HepG2 (cell line): ENCODE measurements around the gene LENEP.

Source experiments
- CREB1 ChIP-seq, 2 experiments: fragments of 450-650 bp in 1 of 2; IDR thresholded peaks; 2 replicates each; pipeline ENCODE4 v1.6.1; 2016 to 2017; ENCODE audit warnings: control low read depth in 1 of 2, mild to moderate bottlenecking in 1 of 2, missing compliant biosample characterization in 1 of 2, missing genetic modification characterization in 1 of 2
- EP300 ChIP-seq, 3 experiments: sonication (generic) in 1 of 3; formaldehyde crosslinking in 1 of 3; IDR thresholded peaks; 2 replicates each; pipeline versions ENCODE4 v1.5.1 to v1.6.1; 2011 to 2020; ENCODE audit warnings: low read depth in 2 of 3, low read length in 2 of 3, borderline replicate concordance in 1 of 3, improper control_type of control experiment in 1 of 3, mild to moderate bottlenecking in 1 of 3, missing genetic modification reagents in 1 of 3, moderate library complexity in 1 of 3
- HMG20A ChIP-seq: IDR thresholded peaks from 2 replicates; pipeline ENCODE4 v1.6.1; 2016; ENCODE audit warnings: borderline replicate concordance
- HOXD1 ChIP-seq: sonication (generic); formaldehyde crosslinking; IDR thresholded peaks from 2 replicates; pipeline ENCODE4 v1.5.0; 2020; ENCODE audit warnings: missing genetic modification reagents
- NFATC3 ChIP-seq: sonication (generic); formaldehyde crosslinking; IDR thresholded peaks from 2 replicates; pipeline ENCODE4 v1.5.1; 2020; ENCODE audit warnings: mild to moderate bottlenecking, missing genetic modification reagents
- SIX1 ChIP-seq: sonication (generic); formaldehyde crosslinking; IDR thresholded peaks from 2 replicates; pipeline ENCODE4 v1.4.0; 2020; ENCODE audit warnings: missing genetic modification reagents, borderline replicate concordance
- SP2 ChIP-seq: sonication (generic); formaldehyde crosslinking; IDR thresholded peaks from 2 replicates; pipeline ENCODE4 v1.5.1; 2020; ENCODE audit warnings: mild to moderate bottlenecking, missing genetic modification reagents
- TRIM24 ChIP-seq: sonication (generic); formaldehyde crosslinking; IDR thresholded peaks from 2 replicates; pipeline ENCODE4 v1.8.0; 2022; ENCODE audit warnings: mild to moderate bottlenecking, missing genetic modification reagents
- ZNF333 ChIP-seq: sonication (generic); formaldehyde crosslinking; IDR thresholded peaks from 2 replicates; pipeline ENCODE4 v1.4.0; 2020; ENCODE audit warnings: mild to moderate bottlenecking, missing genetic modification reagents, borderline replicate concordance
- TF ChIP-seq, protein P1 (sequence below): sonication (generic); formaldehyde crosslinking; IDR thresholded peaks from 2 replicates; pipeline ENCODE4 v1.5.0; 2020; ENCODE audit warnings: mild to moderate bottlenecking, missing genetic modification reagents, moderate library complexity
- TF ChIP-seq, protein P2 (sequence below), 2 experiments: sonication (generic) in 1 of 2; formaldehyde crosslinking in 1 of 2; IDR thresholded peaks; 2 replicates each; pipeline versions ENCODE4 v1.6.1 to v1.9.0; 2014 to 2022; ENCODE audit warnings: antibody characterized with exemption in 1 of 2, borderline replicate concordance in 1 of 2, inconsistent platforms in 1 of 2, low read depth in 1 of 2, missing genetic modification reagents in 1 of 2
- TF ChIP-seq, protein P3 (sequence below): sonication (generic); formaldehyde crosslinking; IDR thresholded peaks from 2 replicates; pipeline ENCODE4 v1.5.0; 2020; ENCODE audit warnings: mild to moderate bottlenecking, missing genetic modification reagents

DNA sequence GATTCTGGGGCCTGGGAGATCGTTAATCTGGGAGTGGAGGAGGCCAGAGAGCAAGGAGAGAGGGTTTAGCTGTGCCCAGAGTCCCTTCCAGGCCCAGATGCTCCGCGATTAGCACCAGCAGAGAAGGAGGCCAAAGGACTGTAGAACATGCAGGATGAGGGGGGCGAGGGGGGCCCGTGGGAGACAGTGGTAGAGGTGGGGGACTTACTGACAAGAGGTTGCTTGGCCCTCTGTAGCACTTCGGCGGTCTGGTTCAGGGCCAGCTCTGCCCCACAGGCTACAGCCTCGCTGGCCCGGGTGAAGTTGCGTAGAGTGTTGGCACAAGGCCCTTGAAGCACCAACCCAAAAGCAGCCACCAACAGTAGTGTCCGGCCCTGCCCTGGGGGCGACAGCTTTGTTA, 39.5 kb downstream of the LENEP start:
- no peak for TF ChIP-seq EP300 (IDR thresholded peaks at IDR 0.05; ENCODE audit: low read depth in 2 of 2, low read length in 2 of 2)
- TF ChIP-seq EP300 (CRISPR knock-in tag; IDR thresholded peaks at IDR 0.05; ENCODE audit: borderline replicate concordance), result no peak
- TF ChIP-seq, protein P1, sequence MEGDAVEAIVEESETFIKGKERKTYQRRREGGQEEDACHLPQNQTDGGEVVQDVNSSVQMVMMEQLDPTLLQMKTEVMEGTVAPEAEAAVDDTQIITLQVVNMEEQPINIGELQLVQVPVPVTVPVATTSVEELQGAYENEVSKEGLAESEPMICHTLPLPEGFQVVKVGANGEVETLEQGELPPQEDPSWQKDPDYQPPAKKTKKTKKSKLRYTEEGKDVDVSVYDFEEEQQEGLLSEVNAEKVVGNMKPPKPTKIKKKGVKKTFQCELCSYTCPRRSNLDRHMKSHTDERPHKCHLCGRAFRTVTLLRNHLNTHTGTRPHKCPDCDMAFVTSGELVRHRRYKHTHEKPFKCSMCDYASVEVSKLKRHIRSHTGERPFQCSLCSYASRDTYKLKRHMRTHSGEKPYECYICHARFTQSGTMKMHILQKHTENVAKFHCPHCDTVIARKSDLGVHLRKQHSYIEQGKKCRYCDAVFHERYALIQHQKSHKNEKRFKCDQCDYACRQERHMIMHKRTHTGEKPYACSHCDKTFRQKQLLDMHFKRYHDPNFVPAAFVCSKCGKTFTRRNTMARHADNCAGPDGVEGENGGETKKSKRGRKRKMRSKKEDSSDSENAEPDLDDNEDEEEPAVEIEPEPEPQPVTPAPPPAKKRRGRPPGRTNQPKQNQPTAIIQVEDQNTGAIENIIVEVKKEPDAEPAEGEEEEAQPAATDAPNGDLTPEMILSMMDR (CRISPR knock-in tag), result no peak
- no peak for TF ChIP-seq HMG20A (CRISPR knock-in tag)
- TF ChIP-seq ZNF333 (CRISPR knock-in tag), result no peak
- TF ChIP-seq CREB1 (IDR thresholded peaks at IDR 0.05), result no peak
- TF ChIP-seq CREB1 (CRISPR knock-in tag; IDR thresholded peaks at IDR 0.05), result no peak
- TF ChIP-seq SIX1 (CRISPR knock-in tag), result no peak
- no peak for TF ChIP-seq HOXD1 (CRISPR knock-in tag)
- TF ChIP-seq, protein P2, sequence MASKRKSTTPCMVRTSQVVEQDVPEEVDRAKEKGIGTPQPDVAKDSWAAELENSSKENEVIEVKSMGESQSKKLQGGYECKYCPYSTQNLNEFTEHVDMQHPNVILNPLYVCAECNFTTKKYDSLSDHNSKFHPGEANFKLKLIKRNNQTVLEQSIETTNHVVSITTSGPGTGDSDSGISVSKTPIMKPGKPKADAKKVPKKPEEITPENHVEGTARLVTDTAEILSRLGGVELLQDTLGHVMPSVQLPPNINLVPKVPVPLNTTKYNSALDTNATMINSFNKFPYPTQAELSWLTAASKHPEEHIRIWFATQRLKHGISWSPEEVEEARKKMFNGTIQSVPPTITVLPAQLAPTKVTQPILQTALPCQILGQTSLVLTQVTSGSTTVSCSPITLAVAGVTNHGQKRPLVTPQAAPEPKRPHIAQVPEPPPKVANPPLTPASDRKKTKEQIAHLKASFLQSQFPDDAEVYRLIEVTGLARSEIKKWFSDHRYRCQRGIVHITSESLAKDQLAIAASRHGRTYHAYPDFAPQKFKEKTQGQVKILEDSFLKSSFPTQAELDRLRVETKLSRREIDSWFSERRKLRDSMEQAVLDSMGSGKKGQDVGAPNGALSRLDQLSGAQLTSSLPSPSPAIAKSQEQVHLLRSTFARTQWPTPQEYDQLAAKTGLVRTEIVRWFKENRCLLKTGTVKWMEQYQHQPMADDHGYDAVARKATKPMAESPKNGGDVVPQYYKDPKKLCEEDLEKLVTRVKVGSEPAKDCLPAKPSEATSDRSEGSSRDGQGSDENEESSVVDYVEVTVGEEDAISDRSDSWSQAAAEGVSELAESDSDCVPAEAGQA (IDR thresholded peaks at IDR 0.05; ENCODE audit: low read depth), result no peak
- TF ChIP-seq, protein P2 (CRISPR knock-in tag; IDR thresholded peaks at IDR 0.05; ENCODE audit: borderline replicate concordance), result no peak
- no peak for TF ChIP-seq SP2 (CRISPR knock-in tag)
- TF ChIP-seq NFATC3 (CRISPR knock-in tag), result no peak
- TF ChIP-seq TRIM24 (CRISPR knock-in tag), result no peak
- TF ChIP-seq, protein P3, sequence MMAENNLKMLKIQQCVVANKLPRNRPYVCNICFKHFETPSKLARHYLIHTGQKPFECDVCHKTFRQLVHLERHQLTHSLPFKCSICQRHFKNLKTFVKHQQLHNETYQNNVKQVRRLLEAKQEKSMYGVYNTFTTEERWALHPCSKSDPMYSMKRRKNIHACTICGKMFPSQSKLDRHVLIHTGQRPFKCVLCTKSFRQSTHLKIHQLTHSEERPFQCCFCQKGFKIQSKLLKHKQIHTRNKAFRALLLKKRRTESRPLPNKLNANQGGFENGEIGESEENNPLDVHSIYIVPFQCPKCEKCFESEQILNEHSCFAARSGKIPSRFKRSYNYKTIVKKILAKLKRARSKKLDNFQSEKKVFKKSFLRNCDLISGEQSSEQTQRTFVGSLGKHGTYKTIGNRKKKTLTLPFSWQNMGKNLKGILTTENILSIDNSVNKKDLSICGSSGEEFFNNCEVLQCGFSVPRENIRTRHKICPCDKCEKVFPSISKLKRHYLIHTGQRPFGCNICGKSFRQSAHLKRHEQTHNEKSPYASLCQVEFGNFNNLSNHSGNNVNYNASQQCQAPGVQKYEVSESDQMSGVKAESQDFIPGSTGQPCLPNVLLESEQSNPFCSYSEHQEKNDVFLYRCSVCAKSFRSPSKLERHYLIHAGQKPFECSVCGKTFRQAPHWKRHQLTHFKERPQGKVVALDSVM (CRISPR knock-in tag), result no peak
